IMR-90 (cell line): ENCODE data around the gene RTCB. TPM values are rescaled to one million over a fixed set of nuclear protein-coding genes. Genes with fewer than 3 reads are reported as not detected.

Experiments used
- ATAC-seq: fragments of 200-7000 bp; cut with Tn5 transposase; 2 replicates; pipeline ENCODE4 v1.9.1; 2020; ENCODE audit warnings: low read depth, mild to moderate bottlenecking, moderate library complexity
- BruUV-seq: library from RNA; stranded (reverse); fragments of 400-500 nt; replicated peaks from 2 replicates; lab custom pipeline; 2021; lab: Mats Ljungman, UMichigan
- CTCF ChIA-PET: fragments of 300-600 bp; formaldehyde crosslinking; extraction: SDS; loops from one replicate; lab custom pipeline; 2021; ENCODE audit warnings: antibody characterized with exemption; lab: Yijun Ruan, JAX
- POLR2A ChIA-PET: fragments of 300-600 bp; sonication (Branson Sonifier 250); formaldehyde crosslinking; loops from one replicate; lab custom pipeline; 2022; ENCODE audit warnings: antibody characterized with exemption; ENCODE audit not compliant: unreplicated experiment; lab: Charles Lee
- DNase-seq: peaks from one replicate; pipeline ENCODE4 v3.0.0; 2013
- H2AFZ ChIP-seq: replicated peaks from 2 replicates; pipeline ENCODE3; 2013; ENCODE audit warnings: low read length, mild to moderate bottlenecking; ENCODE audit not compliant: poor library complexity
- H2AK5ac ChIP-seq: 2 replicates; pipeline ENCODE4 v1.6.1; 2013; ENCODE audit warnings: low read depth, low read length, inconsistent platforms
- H2AK9ac ChIP-seq: replicated peaks from 2 replicates; pipeline ENCODE3; 2013; ENCODE audit warnings: mild to moderate bottlenecking, low read depth, low read length, moderate library complexity; ENCODE audit not compliant: poor library complexity
- H2BK120ac ChIP-seq: 2 replicates; pipeline ENCODE4 v1.6.1; 2013; ENCODE audit warnings: low read depth, low read length, inconsistent platforms
- H2BK15ac ChIP-seq: 3 replicates; pipeline ENCODE4 v1.6.1; 2013; ENCODE audit warnings: low read depth, low read length, inconsistent platforms
- H2BK20ac ChIP-seq: 2 replicates; pipeline ENCODE4 v1.6.1; 2013; ENCODE audit warnings: low read depth, mild to moderate bottlenecking, inconsistent platforms, low read length, moderate library complexity
- H2BK5ac ChIP-seq: 2 replicates; pipeline ENCODE4 v1.6.1; 2013; ENCODE audit warnings: mild to moderate bottlenecking, low read depth, low read length, inconsistent platforms; ENCODE audit not compliant: poor library complexity, severe bottlenecking
- H3K14ac ChIP-seq: replicated peaks from 2 replicates; pipeline ENCODE4 v1.6.1; 2013; ENCODE audit warnings: low read depth, low read length, inconsistent platforms
- H3K18ac ChIP-seq: 2 replicates; pipeline ENCODE4 v1.6.1; 2013; ENCODE audit warnings: low read depth, low read length, control low read depth
- H3K23ac ChIP-seq: 2 replicates; pipeline ENCODE4 v1.6.1; 2013; ENCODE audit warnings: low read depth, low read length, inconsistent platforms
- H3K27ac ChIP-seq: 2 replicates; pipeline ENCODE4 v1.5.1; 2013; ENCODE audit warnings: mild to moderate bottlenecking, control low read depth, low read length; ENCODE audit not compliant: insufficient read depth
- H3K27me3 ChIP-seq: 2 replicates; pipeline ENCODE4 v1.6.1; 2013; ENCODE audit warnings: low read length; ENCODE audit not compliant: control insufficient read depth, insufficient read depth
- H3K36me3 ChIP-seq: 2 replicates; pipeline ENCODE4 v1.6.1; 2013; ENCODE audit warnings: low read length, mixed read lengths; ENCODE audit not compliant: control insufficient read depth, insufficient read depth
- H3K4ac ChIP-seq: 2 replicates; pipeline ENCODE4 v1.6.1; 2013; ENCODE audit warnings: low read depth, low read length, inconsistent platforms
- H3K4me1 ChIP-seq: 2 replicates; pipeline ENCODE4 v1.6.1; 2013; ENCODE audit warnings: low read length, mixed read lengths; ENCODE audit not compliant: control insufficient read depth, insufficient read depth
- H3K4me2 ChIP-seq: 2 replicates; pipeline ENCODE4 v1.6.1; 2013; ENCODE audit warnings: low read depth, mild to moderate bottlenecking, control low read depth, low read length, moderate library complexity
- H3K4me3 ChIP-seq: 2 replicates; pipeline ENCODE4 v1.5.1; 2013; ENCODE audit warnings: low read depth, mild to moderate bottlenecking, control low read depth, low read length, moderate library complexity; ENCODE audit not compliant: insufficient read depth
- H3K56ac ChIP-seq: 2 replicates; pipeline ENCODE4 v1.6.1; 2013; ENCODE audit warnings: low read length, inconsistent platforms; ENCODE audit not compliant: insufficient read depth; ENCODE audit errors: extremely low read depth
- H3K79me1 ChIP-seq, 2 experiments: 2 replicates each; pipeline ENCODE4 v1.6.1; 2013; ENCODE audit warnings: low read length in 2 of 2, inconsistent platforms in 1 of 2, low read depth in 1 of 2
- H3K9ac ChIP-seq: 2 replicates; pipeline ENCODE4 v1.6.1; 2013; ENCODE audit warnings: low read depth, low read length, control low read depth
- H3K9me1 ChIP-seq: 2 replicates; pipeline ENCODE4 v1.6.1; 2013; ENCODE audit warnings: low read length, inconsistent platforms; ENCODE audit not compliant: insufficient read depth
- H3K9me3 ChIP-seq: 2 replicates; pipeline ENCODE4 v1.6.1; 2013; ENCODE audit warnings: low read length; ENCODE audit not compliant: control insufficient read depth, insufficient read depth
- H4K20me1 ChIP-seq: 2 replicates; pipeline ENCODE4 v1.6.1; 2013; ENCODE audit warnings: low read length, inconsistent platforms; ENCODE audit not compliant: insufficient read depth
- H4K5ac ChIP-seq: 2 replicates; pipeline ENCODE4 v1.6.1; 2013; ENCODE audit warnings: mild to moderate bottlenecking, low read depth, low read length, control low read depth
- H4K8ac ChIP-seq, 2 experiments: 2 replicates each; pipeline ENCODE4 v1.6.1; 2013; ENCODE audit warnings: low read depth in 2 of 2, low read length in 2 of 2, control low read depth in 1 of 2, inconsistent platforms in 1 of 2
- H4K91ac ChIP-seq: 2 replicates; pipeline ENCODE4 v1.6.1; 2013; ENCODE audit warnings: low read depth, low read length, inconsistent platforms; ENCODE audit not compliant: insufficient read depth
- BHLHE40 ChIP-seq: fragments of 150-350 bp; IDR thresholded peaks from 2 replicates; pipeline ENCODE4 v1.6.1; 2016; ENCODE audit warnings: mild to moderate bottlenecking, low read depth, low read length
- MAFK ChIP-seq: IDR thresholded peaks from 2 replicates; pipeline ENCODE4 v1.6.1; 2012; ENCODE audit warnings: low read depth, low read length, improper control_type of control experiment
- MAZ ChIP-seq: IDR thresholded peaks from 2 replicates; pipeline ENCODE4 v1.6.1; 2012; ENCODE audit warnings: low read depth, mild to moderate bottlenecking, low read length, improper control_type of control experiment, moderate library complexity, borderline replicate concordance
- RAD21 ChIP-seq: IDR thresholded peaks from 2 replicates; pipeline ENCODE4 v1.6.1; 2012; ENCODE audit warnings: low read length, improper control_type of control experiment
- WGBS, 2 experiments: methylation state at CpG; one replicate each; pipeline versions ENCODE4 v1.1.5 to v1.1.7; 2013; ENCODE audit warnings: missing lambda C conversion rate in 2 of 2; ENCODE audit not compliant: insufficient read length in 1 of 2; ENCODE audit errors: extremely low coverage in 2 of 2; 5-methylcytosine and 5-hydroxymethylcytosine counted together
- dilution Hi-C: fragments of 300-500 bp; cut with HindIII; formaldehyde crosslinking; loops from one replicate; pipeline ENCODE4 v1.14.3; 2018; ENCODE audit warnings: low sequenced_read_pairs; ENCODE audit not compliant: unreplicated experiment
- in situ Hi-C: fragments of 300-500 bp; cut with MboI; formaldehyde crosslinking; loops from 3 replicates; pipeline ENCODE4 v1.14.3; 2019; ENCODE audit warnings: low sequenced_read_pairs, inconsistent platforms, mixed read lengths
- intact Hi-C: fragments of 100-400 bp; cut with micrococcal nuclease; formaldehyde crosslinking; loops from 2 replicates; pipeline ENCODE4 v1.10.0; 2022
- polyA plus RNA-seq, 3 experiments: library from polyadenylated mRNA; depleted of rRNA; stranded (reverse); fragments of >200 nt; gene quantifications; 2 replicates each; pipeline ENCODE4 v1.2.3, GENCODE V29; 2012; ENCODE audit warnings: low replicate concordance in 1 of 3
- total RNA-seq: library from RNA; depleted of rRNA; stranded (reverse); fragments of >200 nt; gene quantifications from 2 replicates; pipeline ENCODE4 v1.2.3, GENCODE V29; 2012

The RTCB gene
- total and polyA plus RNA-seq, 2 of the 4 experiments (the other 2 are of a cell fraction), result 115 to 213 TPM

DNA sequence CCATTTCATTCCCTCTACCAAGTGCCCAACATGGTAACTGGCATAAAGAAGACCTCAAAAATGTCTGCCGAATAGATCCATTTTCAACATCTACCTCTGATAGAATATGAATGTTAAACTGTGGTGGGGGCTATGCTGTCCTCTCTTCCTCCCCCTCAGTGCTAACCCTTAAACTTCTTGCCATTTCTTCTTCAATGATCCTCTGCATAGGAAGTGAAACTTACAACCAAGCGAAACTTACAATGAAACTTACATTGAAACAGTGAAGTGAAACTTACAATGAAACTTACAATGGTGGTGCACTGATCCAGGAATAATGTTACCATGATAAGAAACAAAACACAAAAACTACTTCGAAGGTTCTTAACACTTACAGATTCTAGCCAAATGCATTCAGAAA is 4.7 kb downstream of the RTCB start:
- H3K9me1 ChIP-seq, result 0 out of 2 replicates have a peak, but pooled peaks cover 3% of the 10 kb centered on the region
- ChIA-PET POLR2A (no interaction called here), CTCF (no interaction called here)
- no peak overlapping the region for H3K4me2 ChIP-seq
- H3K14ac ChIP-seq, result no peak overlapping the region
- H4K5ac ChIP-seq, result no peak overlapping the region
- H3K79me1 ChIP-seq, result peaks cover 27 to 28% of the 10 kb centered on the region in 2 experiments
- no peak overlapping the region for H3K18ac ChIP-seq
- TF ChIP-seq RAD21 (no peak), BHLHE40 (no peak), MAZ (no peak), MAFK (no peak)
- no peak overlapping the region for H2BK120ac ChIP-seq
- H4K91ac ChIP-seq, result no peak overlapping the region
- H3K56ac ChIP-seq, result no peak overlapping the region
- H4K8ac ChIP-seq, result no peak overlapping the region
- intact Hi-C loops, result no loop called here
- no peak overlapping the region for H3K27ac ChIP-seq
- H4K20me1 ChIP-seq, result peaks cover 12% of the 10 kb centered on the region; the same call in 1 of the 2 replicates
- in situ Hi-C loops, result no loop called here
- no peak overlapping the region for H3K4ac ChIP-seq
- H3K27me3 ChIP-seq, result no peaks in the 10 kb centered on the region
- peaks cover 2% of the 10 kb centered on the region; the same call in 1 of the 2 replicates for H3K4me1 ChIP-seq
- H2AK9ac ChIP-seq, result no peak overlapping the region
- H3K23ac ChIP-seq, result no peak overlapping the region
- no peak overlapping the region for H2AK5ac ChIP-seq
- no peak overlapping the region for H2AFZ ChIP-seq
- no TSS peak for BruUV-seq
- H3K9me3 ChIP-seq, result no peaks in the 10 kb centered on the region
- ATAC-seq (no peak), DNase-seq (no peak)
- dilution Hi-C loops, result no loop called here
- H2BK15ac ChIP-seq, result no peak overlapping the region
- H2BK5ac ChIP-seq, result no peak overlapping the region
- no peak overlapping the region for H3K9ac ChIP-seq
- peaks cover 20% of the 10 kb centered on the region for H3K36me3 ChIP-seq
- H2BK20ac ChIP-seq, result no peak overlapping the region
- no peak overlapping the region for H3K4me3 ChIP-seq
- no CpG with 5 or more reads among the region's 3 CpGs for WGBS, 2 experiments
